NCI-H2227 (cell line): Measurements from ENCODE around the gene DAPK2.

ENCODE experiments used
- DNase-seq: peaks from one replicate; lab custom pipeline; 2025; ENCODE audit not compliant: unreplicated experiment; lab: John Stamatoyannopoulos, UW

Gene DAPK2

DNA sequence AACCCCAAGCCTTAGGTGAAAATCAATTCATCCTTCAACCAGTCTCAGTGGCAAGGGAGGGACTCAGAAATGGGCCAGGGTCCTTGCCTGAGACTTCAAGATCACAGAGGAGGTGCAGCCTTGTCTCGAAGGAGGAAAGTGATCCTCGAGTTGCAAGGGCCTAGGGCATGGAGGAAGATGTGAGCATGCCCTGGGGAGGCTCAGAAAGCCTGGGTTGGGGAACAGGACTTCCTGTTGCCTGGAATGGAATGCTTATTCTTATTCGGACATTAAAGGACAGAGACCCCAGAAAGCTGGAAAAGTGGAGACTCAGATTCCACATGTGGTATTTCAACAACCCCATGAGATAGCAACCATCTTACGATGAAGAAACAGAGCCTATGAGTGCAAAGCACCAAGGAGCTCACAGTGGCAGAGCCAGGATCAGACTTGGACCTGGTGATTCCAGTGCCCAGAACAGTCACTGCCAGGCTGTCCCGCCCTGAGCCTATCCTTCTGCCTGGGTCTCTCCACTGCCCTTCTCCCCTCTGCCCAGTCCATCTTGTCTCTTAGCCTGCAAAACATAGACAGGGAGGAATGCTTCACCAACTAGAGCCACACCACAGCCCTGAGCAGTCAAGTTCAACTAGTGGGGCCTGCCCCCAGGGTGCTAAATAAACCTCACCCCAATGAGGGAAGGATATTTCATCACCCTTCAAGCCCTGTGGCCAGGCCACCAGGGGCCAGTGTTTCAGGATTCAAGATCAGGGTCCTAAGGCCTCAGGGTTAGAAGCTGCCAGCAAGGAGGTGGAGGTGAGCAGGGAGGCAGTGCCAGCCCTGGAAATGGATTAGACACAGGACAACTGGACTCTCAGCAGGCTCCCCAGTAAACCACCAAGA, 21.9 kb downstream of the DAPK2 start:
- DNase-seq, result no peak

DNA sequence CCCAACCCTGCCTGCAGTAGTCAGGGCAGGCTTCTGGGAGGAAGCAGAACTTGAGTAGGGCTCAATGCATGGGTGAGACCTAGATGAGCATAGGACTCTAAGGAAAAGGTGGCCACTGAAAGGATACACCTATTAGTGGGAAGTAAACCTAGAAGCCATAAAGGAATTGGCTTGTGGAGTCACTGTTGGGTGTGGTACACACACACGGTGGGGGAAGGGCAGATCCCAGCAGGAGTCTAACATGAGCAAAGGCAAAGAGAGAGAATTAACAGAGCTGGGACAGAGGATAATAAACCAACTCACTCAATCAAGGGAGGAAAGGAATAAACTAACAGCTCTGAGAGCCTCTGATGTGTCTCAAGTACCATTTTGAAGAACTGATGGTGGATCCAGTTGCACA, 23.1 kb downstream of the DAPK2 start:
- no peak for DNase-seq

DNA sequence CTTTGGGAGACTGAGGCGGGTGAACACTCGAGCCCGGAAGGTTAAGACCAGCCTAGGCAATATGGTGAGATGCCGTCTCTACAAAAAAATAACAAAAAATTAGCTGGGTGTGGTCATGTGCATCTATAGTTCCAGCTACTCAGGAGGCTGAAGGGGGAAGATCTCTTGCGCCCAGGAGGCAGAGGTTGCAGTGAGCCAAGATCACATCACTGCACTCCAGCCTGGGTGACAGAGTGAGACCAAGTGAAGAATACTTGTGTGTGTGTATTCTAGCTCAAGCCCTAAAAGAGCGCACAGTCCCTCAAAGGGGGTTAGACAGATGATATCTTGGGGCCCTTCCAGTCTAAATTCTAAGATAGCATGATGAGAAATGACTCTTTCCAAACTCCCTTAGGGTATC, 23.7 kb downstream of the DAPK2 start:
- no peak for DNase-seq

DNA sequence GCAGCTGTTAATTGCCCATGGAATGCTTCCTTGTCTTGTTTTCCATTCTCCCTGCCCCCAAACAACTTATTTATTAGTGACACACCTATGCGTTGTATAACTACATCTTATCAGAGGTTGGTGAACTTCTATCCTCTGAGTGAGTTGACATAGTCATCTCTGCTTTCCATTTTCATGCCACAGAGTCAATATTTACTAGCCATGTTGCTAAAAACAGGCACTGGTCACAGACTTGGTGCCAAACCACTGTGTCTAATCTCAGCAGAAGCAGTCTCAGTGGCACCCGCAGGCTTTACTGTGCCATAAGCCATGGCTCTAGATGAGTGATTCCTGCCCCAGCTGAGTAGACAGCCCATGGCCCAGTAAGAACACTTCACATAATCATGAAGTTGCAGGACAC, 26.5 kb downstream of the DAPK2 start:
- no peak for DNase-seq

DNA sequence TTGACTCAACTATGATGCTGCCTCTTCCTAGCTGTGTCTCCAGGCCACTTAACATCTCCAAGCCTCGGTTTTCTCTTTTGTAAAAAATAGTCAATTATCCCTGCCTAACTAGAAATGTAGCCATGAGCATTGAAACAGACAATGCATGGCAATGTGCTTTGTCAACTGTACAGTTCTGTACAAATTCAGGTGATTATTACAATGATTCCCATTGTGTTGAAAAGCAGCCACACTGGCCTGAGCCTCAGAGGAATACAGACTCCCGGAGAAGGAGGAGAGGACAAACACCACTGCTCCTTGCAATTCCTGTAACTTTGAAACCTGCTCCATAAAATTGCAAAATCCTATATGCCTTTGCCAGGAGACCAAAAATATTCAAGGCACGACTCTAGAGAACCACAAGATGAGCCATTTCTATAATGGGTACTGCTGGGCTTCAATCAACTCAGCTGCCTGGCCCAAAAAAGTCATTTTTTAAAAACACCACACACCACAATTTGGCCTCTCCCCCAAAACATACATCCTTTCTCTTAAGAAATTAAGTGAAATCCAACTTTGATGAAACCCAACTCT, 28.6 kb downstream of the DAPK2 start:
- DNase-seq, result no peak

DNA sequence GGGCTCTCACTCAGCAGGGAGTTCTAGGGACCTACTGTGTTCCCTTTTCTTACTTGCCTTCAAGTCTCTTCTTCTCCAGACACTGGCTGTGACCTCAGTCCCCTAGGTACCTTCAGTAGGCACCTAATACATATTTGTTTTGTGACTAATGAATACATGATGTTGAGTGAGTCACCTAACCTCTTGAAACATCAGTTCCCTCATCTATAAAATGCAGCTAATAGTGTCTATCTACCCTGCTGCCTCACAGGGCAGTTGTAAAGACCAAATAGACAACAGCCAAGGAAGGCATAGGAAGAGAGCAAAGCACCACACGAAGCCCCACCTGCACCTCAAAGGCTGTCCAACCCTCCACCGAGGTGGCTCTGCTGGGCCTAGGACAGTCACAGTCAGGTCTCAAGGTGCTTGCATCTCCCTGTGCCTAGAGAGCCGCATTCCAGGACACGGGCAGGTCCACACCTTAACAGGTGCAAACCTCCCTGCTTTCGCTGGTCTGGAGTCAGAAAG, 29.1 kb downstream of the DAPK2 start:
- no peak for DNase-seq

DNA sequence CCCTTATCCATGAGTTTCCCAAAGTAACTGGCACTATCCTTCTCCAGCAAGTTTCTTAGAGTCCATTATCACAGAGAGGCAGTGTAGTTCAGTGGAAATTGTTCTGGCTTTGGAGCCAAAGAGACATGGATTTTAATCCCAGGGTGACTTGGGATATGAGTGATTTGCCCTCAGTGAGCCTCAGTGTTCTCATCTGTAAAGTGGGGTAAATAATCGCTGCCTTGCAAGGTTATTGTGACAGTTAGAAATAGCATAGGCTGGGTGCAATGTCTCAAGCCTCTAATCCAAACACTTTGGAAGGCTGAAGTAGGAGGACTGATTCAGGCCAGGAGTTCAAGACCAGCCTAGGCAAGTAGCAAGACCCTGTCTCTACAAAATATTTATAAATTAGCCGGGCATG, 30.0 kb downstream of the DAPK2 start:
- no peak for DNase-seq

DNA sequence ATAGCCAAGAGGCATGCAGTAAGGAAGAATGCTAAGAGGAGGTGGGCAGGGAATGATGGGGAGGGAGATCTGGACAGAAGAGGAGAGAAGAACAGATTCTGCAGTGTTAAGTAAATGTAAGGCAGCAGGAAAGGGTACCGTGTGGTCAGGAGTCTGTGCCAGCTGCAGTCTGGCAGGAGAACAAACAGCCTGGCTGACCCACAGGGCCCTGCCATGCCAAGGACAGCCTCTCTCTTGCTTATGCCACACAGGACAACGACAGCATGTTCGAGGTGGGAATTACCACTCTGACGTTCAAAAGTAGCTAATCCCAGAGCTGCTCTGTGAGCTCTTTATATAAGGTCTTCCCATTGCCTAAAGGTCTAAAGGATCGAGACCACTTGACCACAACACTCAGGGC, 31.3 kb downstream of the DAPK2 start:
- no peak for DNase-seq

DNA sequence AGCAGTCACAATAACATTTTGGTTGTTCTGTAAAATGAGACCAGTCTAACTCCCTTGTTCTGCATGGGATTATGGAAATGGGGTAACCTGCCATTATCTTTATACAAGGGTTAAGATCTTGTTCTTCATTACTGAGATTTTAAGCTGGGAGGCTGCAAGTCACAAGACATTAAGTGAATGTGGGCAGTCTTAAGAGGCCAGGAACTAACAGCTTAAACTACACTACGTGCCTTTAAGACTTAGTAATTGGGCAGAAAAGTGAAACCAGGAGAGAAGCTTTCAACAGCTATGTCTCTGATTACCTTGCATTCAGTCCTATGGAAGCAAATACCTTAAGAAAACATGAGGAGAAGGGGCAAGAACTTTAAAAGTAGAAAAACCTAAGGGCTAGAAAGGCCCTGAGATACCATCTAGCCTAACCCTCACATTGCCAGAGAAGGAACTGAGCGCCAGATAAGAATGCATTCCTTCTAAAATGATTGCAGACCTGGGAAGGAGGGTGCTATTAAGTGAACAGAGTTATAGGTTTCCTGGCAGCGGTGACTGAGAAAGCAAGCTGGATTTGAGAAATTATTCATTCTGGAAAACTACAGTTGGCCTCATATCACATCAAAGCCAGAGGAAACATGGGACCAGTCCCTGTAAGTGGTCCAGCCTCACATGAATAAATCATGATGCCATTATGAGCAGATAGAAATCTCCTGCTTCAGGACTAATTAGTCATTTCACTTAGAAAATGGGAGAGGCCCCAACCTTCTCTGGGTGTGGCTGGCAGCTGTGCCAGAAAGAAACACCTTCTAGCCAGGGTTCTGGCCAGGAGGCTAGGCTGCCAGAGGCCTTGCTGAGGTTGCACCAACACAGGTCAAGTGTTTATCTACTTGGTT, 32.9 kb downstream of the DAPK2 start:
- no peak for DNase-seq

DNA sequence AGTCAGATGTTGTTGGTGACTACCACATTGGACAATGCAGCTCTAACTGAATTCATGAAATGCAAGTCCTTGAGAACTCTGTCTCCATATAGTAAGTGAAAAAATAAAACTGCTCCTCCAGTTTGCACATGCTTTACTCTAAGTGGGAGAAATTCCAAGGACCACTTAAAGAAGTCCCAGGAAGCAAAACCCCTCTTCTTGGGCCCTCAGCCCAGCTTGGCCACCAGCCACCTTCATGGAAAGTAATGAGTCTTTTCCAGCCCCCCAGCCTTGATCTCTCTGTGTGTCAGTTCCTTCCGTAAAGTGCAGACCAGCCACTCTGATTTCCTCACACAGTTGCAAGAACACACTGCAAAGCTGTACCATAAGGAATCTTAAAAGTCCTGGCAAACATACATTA, 34.5 kb downstream of the DAPK2 start:
- no peak for DNase-seq

DNA sequence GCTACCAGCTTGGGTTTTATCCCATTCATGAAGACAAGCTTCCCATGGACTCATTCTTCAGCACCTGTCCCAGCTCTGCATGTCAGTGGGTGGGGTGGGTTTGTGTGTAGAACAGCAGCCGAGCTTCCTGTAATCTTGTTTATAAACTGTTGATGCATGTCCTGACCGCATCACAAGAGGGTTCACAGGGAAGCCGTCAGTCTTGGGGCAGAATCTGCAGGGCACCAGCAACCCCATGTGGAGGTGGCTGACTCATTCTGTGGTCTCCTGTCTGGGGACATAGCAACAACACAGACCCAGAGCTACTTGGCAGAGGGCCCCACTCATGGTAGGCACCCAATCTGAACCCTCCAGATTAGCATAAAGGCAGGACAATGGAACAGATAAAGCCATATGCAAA, 35.6 kb downstream of the DAPK2 start:
- DNase-seq, result no peak

DNA sequence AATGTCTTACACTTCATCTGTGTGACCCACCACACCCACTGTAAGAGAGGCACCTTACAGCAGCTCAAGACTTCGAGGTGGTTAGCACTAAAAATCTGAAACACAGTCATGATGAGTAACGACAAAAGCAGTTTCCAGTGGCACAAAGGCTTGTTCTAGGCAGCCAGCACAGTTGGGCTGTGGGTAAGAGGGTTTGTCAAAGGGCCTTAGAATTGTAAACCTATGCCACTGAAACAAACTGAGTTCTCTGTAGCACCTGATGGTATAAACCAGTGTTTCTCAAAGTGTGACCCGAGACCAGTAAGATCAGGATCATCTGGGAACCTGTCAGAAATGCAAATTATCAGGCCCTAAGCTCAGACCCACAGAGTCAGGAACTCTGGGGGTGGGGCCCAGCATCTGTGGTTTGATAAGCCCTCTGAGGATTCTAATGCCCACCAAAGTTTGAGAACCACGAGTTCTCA, 36.5 kb downstream of the DAPK2 start:
- no peak for DNase-seq

DNA sequence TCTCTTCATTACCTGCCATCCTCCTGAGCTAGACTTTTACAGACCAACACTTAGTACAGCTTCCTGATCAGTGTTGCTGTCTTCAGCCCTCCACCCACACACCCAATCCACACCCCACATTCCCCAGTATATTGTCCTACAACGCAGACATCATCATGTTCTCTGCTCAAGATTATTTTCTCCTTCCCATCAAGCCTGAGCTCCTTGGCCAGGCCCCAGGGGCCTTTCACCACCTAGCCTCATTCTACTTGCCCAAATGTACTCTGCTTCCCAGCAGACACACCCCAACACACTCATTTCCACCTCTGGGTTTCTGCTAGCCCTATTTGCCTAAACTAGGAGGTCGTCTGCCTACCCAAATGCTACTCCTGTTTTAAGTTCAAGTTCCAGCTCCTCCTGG, 37.0 kb downstream of the DAPK2 start:
- no peak for DNase-seq

DNA sequence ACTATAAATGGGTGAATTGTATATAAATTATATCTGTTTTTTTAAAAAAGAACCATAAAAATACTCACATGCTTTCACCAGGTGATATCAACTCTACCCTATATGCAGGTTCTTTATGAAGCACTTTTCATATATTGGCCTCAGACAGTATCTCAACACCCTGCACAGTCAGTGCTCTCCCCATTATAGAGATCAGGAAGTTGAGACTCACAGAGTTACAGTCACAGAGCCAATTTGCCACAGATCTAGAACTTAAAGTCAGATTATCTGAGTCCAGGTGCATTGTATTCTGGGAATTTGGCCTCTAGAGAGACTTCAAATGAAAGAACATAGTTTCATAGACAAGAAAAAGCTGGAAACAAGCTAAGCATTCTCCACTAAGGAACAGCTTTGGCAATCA, 38.1 kb downstream of the DAPK2 start:
- no peak for DNase-seq

DNA sequence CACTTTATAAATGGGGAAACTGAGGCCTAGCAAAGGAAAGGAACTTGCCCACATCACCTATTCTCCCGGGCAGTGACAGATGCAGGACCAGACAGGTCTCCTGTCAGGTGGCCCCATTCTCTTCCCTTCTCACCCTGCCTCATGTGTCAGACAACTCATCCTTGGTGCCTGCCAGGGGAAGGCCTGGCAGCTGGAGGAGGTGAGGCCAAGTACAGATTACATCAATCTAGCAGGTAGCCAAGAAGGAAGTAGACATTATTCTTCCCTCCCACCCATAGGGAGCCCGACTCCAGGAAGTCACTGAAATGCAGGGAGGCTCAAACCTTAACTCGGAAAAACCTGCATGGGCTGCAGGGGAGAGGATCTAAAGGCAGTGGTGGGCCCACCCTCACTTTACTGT, 39.6 kb downstream of the DAPK2 start:
- no peak for DNase-seq

DNA sequence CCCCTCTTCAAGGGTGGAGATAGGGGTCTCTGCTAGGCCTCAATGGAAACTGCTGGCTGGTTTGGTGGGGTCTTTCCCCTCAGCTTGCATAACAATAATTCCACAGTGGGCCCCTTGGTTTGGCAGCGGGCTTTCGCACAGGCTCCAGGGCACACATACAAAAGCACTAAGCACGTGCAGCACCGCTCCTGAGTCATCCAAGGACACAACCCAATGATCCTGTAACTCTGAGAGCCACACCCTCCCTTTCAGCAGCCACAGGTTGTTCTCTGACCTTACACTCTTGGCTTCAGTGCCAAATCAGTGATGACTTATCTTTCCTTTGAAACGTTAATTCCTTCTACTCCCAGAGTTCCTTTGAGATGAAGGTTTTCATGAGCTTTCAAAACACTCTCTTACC, 41.7 kb downstream of the DAPK2 start:
- DNase-seq, result no peak

DNA sequence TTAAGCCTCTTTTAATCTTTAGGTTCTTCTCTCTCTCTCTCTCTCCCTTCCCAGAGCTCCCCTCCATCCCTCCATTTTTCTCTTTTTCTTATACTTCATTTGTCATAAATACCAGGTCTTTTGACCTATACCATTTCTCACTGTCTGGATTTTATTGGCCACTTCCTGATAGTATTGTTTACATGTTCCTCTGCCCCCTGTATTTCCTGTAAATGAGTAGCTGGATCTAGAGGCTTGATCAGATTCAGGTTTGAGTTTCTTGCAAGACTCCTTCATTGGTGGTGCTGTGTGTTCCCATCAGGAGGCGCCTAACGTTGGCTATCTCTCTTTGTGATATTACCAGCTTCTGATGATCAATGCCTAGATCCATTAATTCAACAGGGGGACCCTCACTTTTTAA, 42.2 kb downstream of the DAPK2 start:
- no peak for DNase-seq

DNA sequence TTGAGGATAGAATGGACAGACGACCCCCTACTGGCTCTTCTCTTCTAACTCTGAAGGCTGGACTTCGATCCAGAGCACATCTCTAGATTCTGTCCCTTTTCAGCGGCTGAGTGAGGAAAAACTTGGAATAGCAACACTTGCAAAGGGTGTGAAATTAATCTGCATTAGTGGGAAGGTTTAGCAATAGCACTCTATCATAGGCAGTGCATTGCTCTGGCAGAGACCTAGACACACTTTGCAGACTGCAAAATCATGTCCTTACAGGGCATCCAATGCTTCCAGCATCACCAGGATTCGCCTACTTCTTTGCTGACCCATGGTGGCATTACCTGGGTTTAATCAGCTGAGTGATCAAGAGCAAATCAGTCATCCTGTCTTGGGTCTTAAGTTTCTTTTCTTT, 43.1 kb downstream of the DAPK2 start:
- DNase-seq, result no peak

DNA sequence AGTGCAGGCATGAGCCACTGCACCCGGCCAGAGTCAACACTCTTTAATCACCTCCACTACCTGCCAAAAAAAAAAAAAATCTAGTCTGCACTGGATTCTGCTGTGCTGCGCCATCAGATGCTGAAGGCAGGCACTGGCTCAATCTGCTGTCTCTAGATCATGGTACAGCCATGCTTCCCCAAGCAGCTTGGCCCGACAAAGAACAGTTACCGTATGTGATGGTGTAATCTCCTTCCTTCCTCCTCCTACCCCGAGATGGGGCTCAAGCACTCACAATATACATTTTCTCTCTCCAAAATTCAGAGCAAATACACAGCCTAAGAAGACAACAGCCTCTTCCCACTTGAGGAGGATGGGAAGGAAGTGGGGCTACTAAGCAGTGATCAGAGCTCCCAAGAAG, 45.1 kb downstream of the DAPK2 start:
- DNase-seq, result no peak

DNA sequence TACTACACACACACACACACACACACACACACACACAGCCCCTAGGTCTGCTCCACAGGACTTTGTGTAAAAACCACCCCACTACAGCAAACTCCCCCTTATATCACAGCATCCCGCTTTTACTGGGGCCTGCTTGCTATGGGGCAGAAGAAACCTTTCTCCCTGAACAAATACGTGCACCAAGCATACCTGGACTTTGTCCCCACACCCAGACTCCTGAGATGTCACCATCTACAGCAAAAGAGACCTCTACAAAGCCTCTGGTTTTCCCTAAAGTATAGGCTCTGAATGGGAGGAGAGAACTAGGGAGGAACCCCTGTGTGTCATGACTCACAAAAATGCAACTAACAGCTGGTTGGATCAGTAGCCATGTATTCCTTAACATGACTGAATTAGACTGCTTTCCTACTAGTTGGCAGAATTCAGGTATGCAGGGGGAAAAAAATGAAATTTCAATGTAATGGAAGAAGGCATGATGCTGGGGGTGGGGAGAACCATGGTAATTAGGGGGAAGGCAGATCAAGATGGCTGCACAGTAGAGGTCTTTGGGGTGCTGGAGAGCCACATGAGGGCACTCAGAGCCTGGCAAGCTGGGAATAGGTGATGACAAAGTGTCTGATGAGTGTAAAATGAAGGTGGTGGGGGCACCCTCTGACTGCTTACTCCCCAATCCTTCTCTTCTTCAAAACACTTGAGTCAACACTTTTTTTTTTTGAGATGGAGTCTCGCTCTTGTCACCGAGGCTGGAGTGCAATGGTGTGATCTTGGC, 45.9 kb downstream of the DAPK2 start:
- no peak for DNase-seq

DNA sequence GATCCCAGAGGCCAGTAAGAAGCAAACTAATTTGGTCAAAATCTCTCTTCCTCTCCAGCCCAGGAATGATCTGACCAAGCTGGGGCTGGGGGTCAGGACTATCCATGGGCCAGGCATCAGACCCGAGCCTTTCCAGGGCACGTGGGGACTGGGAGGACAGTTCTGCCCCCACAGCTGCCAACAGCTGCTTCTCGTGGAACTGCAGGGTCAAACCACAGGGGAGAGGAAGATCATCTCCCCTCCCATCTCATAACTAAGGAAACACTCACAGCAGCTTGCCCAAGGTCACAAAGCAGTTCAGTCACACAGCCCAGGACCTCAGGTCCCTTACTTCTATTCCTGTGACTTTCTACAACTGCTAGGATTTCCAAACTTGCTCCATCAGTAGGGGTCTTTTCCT, 47.1 kb downstream of the DAPK2 start:
- no peak for DNase-seq
